ENCODE results near the gene SUSD3.

Gene SUSD3

DNA sequence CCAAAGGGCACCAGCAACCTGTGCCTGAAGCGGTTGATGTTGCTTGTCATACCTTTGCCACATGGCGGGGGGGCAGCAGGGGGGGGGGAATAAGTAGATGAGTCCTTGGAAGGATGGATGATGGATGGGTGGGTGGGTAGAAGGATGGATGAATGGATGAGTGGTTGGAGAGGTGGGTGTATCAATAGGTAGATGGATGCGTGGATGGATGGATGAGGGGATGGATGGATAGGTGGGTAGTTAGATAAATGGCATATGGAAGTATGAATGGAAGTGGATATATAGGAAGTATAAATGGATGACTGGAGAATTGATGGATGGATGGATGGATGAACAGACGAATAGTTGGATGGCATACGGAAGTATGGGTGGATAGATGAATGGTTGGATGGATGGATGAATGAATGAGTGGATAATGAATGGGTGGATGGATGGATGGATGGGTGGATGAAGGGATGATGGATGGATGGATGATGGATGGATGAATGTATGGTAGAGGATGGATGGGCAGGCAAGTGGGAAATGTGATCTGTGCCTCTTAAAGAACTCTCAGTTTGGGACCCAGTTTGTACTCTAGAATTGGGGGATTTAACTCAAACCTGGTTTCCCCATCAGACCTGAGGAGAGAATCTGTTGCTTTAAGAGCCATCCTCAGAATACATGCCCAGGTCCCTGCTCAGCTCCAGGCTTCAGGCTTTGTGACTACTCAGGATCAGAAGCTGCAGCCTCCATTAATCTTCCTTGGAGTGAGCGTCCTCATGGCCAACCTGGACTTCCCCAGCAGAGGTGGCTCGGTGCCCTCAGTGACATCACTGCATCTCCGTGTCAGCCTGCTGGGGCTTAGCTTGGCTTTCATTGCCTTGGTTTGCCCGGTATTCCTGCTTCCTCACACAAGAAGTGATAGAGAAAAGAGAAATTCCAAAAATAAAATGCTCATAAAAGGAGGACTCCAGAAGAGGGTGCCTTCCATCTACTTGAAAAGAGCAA, 27.6 kb upstream of the SUSD3 start:
- DNase-seq = no peak

DNA sequence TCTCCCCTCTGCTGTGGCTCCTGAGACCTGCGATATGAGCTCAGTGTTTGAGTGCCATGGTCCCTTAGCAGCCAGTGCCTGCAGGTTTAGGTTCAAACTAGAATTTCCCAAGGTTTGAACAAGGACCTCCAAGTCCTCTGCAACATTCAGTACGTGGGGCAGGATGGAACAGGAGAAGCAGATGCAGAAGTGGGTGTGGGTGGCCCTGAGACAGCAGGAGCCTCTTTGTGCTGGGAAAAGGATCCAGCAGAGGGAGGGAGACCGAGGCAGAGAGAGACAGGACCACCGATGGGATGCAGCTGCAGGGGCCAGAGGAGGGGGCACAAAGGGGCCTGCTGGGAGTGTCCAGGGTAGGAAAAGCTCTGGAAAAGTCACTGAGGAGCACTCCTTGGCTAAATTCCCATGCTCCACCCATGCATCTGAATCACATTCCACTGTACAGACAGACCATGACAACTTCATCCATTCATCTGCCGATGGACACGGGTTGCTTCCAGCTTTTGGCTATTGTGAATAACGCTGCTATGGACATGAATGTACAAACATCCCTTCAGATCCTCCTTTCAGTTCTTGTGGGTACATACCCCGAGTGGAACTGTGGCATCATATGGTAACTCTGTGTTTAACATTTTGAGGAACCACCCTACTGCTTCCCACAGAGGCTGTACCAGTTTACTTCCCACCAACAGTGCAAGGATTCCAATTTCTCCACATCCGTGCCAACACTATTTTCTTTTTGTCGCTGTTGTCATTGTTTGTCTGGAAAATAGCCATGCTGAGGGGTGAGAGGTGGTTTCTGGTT, 26.7 kb upstream of the SUSD3 start:
- DNase-seq = no peak

DNA sequence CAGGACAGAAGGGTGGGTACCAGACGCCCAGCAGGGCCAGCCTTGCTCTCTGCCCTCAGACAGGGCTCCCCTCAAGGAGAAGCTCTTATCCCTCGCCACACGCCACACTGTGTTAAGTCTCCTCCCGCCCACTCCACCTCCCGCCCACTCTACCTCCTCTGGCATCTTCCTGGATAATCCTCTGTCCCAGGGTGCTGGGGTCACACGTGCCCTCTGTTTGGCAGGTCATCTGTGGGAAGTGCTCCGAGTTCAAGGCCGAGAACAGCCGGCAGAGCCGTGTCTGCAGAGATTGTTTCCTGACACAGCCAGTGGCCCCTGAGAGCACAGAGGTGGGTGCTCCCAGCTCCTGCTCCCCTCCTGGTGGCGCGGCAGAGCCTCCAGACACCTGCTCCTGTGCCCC, 26.0 kb upstream of the SUSD3 start:
- DNase-seq = no peak

DNA sequence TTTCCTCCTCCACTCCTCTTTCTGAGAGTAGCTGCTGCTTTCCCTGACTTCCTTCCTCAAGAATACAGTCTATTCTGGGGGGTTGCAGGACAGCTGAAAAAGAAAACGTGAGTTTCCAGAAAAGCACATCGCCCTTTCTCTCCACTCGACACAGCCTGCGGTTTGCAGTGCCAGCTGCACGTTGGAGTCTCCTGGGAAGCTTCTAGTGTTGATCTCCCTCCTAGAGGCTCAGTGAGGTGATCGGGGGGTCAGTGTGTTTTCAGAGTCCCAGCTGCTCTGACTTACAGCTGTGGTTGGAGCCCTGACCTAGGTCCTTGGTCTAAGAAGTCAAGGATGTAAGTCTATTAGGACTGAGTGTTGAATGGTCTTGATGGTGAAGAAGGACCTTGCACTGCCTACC, 25.0 kb upstream of the SUSD3 start:
- no peak for DNase-seq

DNA sequence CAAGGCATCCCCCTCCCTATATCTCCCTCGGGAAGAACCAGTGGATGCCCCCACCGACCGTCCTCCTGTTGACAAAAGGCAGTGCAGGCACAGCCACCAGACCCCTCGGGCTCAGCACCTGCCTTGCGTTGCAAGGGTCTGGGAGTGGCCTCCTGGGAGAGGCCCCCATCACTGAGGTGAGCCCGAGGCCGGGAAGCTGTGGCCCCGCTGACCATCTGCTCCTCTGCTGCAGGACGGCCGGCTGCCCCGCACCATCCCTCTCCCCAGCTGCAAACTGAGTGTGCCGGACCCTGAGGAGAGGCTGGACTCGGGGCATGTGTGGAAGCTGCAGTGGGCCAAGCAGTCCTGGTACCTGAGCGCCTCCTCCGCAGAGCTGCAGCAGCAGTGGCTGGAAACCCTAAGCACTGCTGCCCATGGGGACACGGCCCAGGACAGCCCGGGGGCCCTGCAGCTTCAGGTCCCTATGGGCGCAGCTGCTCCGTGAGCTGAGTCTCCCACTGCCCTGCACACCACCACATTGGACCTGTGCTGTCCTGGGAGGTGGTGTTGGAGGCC, 23.3 kb upstream of the SUSD3 start:
- no peak for DNase-seq

DNA sequence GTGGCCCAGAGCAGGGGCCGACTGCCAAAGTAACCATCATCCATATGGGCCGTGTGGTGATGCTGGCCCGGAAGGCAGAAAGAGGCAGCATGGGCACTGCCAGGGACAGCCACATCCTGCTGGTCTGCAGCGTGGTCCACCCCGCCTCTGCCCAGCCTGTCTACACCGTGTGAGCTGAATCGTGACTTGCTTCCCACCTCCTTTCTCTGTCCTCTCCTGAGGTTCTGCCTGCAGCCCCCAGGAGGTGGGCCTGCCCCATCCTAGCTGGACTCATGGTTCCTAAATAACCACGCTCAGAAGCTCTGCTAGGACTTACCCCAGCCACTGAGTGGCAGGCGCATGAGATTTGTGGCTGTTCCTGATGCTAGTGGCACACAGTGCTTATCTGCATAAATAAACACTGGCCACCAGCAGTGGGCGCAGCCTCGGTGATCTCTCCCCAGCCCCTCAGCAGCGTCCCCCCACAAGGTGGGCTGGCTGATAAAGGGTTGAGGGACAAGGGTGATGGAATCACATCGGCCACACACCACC, 22.6 kb upstream of the SUSD3 start:
- DNase-seq = no peak

DNA sequence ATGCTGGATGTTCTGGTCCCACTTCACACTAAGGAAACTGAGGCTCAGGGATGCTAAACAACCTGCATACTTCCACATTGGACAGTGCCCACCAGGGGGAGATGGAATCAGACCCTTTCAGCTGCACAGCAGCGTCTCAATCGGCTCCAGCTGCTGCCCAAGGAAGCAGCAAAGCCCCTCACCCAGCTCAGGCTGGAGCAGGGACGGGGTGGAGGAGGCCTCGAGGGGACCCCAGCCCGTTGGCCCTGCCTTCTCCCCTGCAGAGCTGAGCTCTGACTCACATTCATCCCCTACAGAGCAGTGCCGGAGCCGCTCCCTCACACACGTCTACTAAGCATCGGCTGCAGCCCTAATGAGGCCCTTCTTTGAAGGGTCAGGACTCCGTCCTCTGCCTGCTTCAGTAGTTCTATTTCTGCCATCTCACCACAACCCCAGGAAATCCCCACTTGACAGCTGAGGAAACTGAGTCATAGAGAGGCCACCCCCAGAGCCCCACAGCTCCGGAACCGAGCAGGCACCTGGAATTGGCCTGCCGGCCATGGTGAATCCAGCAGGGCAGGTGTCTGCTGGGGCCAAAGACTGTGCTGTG, 21.5 kb upstream of the SUSD3 start:
- no peak for DNase-seq

DNA sequence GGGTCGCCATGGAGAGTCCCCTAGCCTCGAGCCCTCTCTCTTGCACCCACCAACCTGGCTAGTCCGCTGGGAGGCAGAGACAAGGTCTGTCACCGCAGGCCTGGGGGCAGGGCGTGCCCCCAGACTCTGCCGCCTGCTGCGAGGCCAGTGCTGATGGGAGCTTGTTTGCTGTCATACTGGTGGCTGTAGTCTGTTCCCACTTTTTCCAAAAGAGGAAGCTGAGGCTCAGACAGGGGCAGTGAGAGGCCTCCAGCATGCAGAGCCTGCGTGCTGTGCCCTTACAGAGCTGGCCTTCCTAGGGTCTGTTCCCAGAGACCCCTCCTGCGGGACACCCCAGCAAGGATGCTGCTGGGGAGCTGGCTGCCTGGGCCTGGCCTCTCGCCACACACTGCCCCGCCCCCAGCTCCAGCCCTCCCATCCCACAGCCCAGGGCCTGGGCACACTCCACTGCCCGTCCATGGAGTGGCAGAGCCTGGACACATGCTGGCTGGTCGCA, 21.0 kb upstream of the SUSD3 start:
- DNase-seq = no peak

DNA sequence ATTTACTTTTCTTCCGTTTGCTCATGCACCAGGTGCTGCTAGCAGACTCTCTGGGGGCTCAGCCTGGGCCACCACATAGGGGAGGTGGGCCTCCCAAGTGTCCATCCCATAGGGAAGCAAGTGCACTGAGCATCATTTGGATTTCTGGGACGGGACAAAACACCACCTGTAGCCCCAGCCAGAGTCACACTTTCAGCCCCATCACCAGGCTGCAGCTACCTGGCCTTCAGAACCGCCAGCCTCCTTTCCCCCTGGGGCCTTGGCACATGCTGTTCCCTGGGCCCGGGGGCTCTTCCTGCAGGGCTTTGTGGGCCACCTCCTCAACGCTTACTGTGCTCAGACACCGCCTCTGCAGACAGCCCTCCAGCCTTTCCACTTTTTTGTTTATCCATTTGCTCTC, 19.6 kb upstream of the SUSD3 start:
- no peak for DNase-seq

DNA sequence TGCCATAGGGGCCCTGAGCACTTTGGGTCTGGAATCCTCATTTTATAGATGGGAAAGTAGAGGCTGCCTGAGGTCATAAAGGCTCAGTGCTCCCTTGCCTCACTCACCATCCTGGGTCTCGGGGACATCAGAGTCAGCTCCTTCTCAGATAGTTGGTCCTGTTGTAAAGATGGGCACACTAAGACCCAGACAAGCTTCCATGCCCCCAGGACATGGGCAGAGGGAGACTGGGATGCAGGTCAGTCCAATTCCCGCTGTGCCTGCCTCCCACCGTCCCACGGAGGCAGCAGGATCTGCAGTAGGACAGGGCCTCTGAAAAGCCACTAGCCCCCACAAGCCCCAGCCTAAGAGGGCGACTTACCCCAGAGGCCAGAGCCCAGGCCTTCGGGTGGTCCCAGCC, 19.0 kb upstream of the SUSD3 start:
- DNase-seq = no peak

DNA sequence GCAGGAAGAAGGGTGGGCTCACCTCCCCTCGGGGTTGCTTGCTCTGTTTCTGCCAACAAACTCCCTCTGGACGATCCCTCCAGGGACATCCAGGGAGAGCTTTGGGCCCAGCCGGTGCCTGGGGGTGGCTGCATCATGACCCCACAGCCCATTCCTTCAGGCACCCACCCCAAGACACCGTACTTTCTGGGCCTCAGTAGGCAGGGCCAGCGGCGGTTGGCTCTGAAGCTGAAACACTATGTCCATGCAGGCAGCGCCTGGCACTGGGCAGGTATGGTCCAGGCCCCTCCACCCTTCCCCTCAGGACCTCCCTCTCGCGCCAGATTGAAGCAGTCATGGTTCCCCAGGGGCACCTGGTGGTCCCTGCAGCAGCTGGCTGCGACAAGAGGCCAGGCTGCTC, 18.5 kb upstream of the SUSD3 start:
- no peak for DNase-seq

DNA sequence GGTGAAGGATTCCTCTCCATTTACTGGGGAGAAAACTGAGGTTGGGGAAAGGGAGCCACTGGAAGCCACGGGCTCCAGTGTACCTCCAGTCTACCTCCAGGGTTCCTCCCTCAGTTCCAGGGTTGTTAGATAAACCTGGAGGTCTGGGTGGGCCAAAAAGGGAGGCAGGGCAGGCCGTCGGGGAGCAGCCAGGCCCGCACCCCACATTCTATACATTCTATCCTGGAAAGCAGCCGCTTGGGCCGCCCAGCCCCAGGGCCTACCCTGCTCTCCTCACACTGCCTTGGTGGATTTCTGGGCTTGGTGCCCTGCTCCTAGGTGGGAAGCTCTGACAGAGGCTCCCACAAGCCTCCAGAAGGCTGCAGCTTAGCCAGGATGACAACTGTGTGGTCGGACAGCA, 18.1 kb upstream of the SUSD3 start:
- no peak for DNase-seq

DNA sequence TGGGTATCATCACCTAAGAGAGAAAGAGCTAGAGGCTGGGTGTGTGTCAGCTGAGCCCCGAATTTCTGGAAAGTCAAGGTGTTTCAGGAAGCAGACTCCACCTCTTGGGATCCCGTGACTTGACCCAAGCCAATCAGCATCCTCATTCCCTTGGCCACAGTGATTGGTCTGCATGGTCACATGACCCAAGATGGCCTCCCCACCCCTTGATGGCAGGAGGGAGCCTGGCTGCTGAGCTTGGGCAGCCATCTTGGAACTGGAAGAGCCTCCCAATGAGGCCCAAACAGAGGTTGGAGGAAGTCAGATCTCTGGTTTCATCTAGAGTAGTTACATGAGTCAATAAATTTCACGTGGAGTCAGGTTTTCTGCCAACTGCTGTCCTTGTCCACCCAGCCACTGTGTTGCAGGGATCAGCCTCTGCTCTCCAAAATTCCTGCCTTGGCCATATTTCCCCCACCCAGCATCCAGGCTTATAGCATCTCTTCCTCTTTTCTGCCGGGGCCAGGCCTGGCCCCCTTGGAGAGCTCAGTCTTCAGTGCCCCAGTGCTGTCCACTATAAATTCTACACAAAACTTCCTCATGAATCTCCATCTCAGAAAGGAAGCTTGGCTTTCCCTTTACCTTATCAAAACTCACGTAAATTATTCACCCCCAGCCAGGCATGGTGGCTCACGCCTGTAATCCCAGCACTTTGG, 17.2 kb upstream of the SUSD3 start:
- DNase-seq = no peak

DNA sequence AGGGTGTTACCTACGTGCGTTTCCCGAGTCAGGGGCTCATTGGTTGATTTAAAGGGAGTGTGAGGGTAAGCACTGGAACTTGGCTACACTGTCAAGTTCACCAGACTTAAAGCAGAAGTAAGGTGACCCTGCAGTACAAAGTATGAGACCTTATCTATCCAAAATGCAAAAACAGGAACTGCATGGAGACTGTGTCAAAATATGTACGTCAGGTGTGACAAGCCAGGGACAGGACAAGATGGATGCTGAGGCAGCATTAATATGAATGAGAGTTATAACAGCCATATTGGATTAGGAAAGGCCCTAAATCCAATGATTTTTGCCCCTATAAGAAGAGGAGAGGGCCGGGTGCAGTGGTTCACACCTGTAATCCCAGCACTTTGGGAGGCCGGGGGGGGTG, 15.4 kb upstream of the SUSD3 start:
- DNase-seq = no peak

DNA sequence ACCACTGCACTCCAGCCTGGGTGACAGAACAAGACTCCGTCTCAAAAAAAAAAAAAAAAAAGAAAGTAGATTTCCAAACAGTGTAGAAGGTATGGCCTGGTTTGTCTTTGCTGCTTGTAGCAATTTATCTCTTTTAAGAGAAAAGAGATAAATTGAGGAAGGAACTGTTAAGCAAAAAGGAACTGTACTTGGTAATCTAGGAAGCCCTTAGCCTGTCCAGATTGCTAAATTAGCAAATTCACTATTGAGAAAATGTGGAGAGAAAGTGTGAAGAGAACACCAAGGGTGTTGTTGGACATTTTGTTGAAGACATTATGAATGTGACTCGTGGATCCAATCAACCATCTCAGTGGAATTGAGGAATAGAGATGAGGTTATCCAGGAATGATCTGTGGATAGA, 13.0 kb upstream of the SUSD3 start:
- DNase-seq = no peak

DNA sequence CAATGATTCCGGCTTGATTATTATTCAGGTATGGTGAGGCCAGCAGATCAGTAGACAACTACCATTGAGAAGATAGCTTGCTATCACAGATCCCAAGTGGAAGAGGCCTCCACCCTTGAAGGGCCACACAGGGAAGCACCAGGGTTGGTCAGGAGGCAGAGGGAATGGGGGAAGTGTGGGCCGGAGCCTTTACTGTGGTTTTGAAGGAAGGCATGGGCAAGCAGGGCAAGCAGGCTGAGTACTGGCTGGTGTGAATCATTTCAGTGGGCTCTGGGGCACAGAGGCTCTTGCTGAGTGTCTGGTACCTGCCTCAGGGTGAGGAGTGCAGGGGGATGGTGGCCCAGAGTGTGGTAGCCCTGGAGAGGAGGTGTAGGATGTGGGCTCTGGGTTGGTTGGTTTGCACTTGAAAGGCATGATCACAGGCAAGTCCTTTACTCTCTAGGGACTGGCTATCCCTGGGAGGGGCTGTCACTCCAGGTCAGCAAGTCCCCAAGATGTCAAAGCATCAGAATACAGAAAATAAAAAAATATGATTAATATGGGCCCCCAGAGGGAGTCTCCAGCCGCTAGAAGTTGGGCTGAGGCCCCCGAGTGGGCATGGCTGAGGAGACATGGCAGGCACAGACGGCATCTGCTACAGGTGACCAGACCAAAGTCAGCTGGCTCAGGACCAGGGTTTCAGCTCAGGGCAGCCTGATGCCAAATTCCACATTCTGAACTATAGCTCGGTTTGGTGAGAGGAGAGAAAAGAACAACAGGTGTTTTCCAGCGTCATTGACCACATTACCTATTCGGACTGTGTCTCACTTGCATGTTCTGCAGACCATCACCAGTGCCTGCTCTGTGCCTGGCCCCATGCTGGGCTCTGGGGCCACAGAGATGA, 9.7 kb upstream of the SUSD3 start:
- DNase-seq = no peak

DNA sequence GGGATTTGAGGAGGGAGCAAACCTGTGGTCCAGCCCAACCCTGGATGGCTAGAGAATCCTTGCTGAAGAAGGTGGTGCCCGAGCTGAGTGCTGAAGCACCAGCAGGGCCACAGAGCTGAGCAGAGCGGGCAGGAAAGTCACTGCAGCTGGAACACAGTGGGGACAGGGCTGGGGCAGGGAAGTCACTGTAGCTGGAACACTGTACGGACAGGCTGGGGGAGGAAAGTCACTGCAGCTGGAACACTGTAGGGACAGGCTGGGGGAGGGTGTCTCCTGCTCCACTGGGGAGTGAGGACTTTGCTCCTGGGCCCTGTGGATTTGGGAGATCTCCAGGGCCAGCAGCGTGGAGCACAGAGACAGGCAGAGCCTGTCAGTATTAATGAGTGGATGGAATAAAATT, 9.0 kb upstream of the SUSD3 start:
- no peak for DNase-seq

DNA sequence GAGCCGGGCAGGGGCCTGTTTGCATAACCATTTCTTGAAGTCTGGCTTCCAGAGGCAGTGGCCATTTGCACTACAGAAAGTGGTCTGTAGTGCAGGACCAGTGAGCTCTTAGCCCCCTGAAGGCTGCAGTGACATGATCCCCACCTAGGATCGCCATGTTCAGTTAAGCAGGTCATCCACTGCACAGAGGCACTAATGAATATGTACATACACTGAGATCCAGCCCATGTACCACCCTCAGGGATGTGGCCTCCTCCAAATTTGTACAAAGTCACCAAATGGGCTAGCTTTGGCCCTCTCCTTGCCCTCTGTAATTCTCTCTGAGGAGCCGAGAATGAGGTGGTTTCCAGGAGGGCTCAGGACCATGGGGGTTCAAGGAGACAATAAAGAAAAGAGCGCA, 8.3 kb upstream of the SUSD3 start:
- DNase-seq = no peak

DNA sequence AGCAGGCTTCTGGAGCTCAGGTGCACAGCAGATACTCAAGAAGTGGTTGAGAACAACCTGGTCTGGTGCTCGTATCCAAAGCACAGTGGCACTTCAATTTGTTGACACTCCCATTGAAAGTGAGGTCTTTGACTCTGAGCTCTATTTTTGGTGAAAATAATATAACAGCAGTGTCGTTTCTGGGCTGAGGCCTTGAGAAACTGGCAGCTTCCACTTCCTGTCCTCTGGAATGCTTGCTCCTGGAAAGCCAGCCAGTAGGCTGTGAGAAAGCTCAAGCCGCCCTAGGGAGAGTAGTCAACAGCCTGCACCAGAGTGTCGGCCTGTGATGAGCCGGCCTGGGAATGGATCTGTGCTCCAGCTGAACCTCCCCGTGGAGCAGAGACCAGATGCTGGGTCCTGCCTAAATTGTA, 6.8 kb upstream of the SUSD3 start:
- DNase-seq = no peak

DNA sequence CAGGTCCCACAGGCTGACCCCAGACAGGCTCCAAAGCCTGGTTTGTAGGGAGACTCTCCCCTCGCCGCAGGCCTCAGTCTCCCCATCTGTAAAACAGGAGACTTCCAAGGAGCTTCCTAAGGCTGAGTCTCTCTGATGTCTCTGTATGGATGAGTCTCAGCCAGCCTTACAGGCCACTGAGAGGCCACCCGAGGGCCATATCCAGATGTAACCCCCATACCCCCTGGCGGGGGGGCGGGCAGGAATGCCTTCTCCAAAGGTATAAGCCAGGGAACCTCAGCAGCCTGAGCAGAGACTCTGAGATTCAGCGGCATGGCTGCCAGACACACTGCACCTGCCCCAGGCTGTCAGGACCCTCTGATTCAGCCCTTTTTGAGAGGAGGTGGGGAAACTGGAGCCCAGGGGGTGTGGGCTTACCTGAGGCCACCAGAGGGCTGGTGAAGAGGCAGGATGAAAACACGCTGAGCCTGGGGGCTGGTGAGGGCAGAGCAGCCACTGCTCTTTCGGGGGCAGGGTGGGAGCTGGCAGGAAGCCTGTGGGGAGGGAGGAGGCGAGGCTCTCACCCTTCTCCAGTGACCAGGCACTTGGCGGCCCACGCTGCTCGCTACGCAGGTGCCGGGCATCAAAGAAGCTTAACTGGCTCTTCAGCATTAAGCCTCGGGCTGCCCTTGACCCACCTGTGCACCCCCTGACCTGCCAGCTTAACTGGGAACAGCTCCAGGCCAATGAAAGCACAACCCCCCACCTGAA, 5.5 kb upstream of the SUSD3 start:
- no peak for DNase-seq
